Osteocyte (in vitro differentiated cells): ENCODE data around the gene PPFIA3. TPM values are rescaled to one million over a fixed set of nuclear protein-coding genes. Genes with fewer than 3 reads are reported as not detected.

Source experiments
- DNase-seq: peaks from one replicate; pipeline ENCODE4 v3.0.0; 2021; ENCODE audit warnings: mixed read lengths; ENCODE audit not compliant: unreplicated experiment; ENCODE audit errors: extremely low spot score
- H3K27ac Mint-ChIP-seq: one replicate; pipeline ENCODE4 v1.8.0; 2021; ENCODE audit warnings: mild to moderate bottlenecking, mixed read lengths; ENCODE audit not compliant: unreplicated experiment
- H3K27me3 Mint-ChIP-seq: one replicate; pipeline ENCODE4 v1.8.0; 2021; ENCODE audit warnings: mixed read lengths; ENCODE audit not compliant: unreplicated experiment
- H3K36me3 Mint-ChIP-seq: one replicate; pipeline ENCODE4 v1.8.0; 2021; ENCODE audit warnings: mixed read lengths; ENCODE audit not compliant: unreplicated experiment
- H3K4me1 Mint-ChIP-seq: one replicate; pipeline ENCODE4 v1.8.0; 2021; ENCODE audit warnings: mixed read lengths; ENCODE audit not compliant: unreplicated experiment
- H3K4me3 Mint-ChIP-seq: one replicate; pipeline ENCODE4 v1.8.0; 2021; ENCODE audit warnings: mild to moderate bottlenecking, moderate library complexity, mixed read lengths; ENCODE audit not compliant: unreplicated experiment
- H3K9me3 Mint-ChIP-seq: one replicate; pipeline ENCODE4 v1.8.0; 2021; ENCODE audit warnings: mixed read lengths; ENCODE audit not compliant: unreplicated experiment
- total RNA-seq: library from RNA; stranded (reverse); gene quantifications from 2 replicates; pipeline ENCODE4 v1.2.1, GENCODE V29; 2021
- TF ChIP-seq, protein P1 (sequence below): fragments of 200-600 bp; sonication (generic); IDR thresholded peaks from 2 replicates; pipeline ENCODE4 v1.5.0; 2021; ENCODE audit warnings: antibody characterized with exemption, mild to moderate bottlenecking, moderate library complexity

PPFIA3 gene
- total RNA-seq, 1 donor from 2014 or later = 6.6 TPM

DNA sequence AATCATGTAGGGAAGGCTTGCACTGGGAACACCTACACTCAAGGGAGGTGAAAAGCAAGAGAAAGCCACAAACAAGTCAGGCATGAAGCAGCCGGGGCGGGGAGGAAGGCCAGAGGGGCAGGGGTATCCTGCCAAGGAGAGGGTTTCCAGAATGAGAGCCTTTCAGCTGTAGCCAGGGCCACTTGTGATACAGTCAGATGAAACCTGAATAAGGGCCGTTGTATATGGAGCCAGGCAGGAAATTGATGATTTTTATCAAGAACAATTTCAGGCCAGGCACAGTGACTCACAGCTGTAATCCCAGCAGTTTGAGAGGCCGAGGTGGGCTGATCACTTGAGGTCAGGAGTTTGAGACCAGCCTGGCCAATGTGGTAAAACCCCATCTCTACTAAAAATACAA is 42.6 kb downstream of the PPFIA3 start:
- no peaks in the 10 kb centered on the region for H3K9me3 Mint-ChIP-seq
- H3K27ac Mint-ChIP-seq = no peak overlapping the region
- no peak for DNase-seq
- TF ChIP-seq, protein P1, sequence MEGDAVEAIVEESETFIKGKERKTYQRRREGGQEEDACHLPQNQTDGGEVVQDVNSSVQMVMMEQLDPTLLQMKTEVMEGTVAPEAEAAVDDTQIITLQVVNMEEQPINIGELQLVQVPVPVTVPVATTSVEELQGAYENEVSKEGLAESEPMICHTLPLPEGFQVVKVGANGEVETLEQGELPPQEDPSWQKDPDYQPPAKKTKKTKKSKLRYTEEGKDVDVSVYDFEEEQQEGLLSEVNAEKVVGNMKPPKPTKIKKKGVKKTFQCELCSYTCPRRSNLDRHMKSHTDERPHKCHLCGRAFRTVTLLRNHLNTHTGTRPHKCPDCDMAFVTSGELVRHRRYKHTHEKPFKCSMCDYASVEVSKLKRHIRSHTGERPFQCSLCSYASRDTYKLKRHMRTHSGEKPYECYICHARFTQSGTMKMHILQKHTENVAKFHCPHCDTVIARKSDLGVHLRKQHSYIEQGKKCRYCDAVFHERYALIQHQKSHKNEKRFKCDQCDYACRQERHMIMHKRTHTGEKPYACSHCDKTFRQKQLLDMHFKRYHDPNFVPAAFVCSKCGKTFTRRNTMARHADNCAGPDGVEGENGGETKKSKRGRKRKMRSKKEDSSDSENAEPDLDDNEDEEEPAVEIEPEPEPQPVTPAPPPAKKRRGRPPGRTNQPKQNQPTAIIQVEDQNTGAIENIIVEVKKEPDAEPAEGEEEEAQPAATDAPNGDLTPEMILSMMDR = no peak
- no peak overlapping the region for H3K4me3 Mint-ChIP-seq
- H3K27me3 Mint-ChIP-seq = no peaks in the 10 kb centered on the region
- peaks cover 10% of the 10 kb centered on the region for H3K36me3 Mint-ChIP-seq
- H3K4me1 Mint-ChIP-seq = peaks cover 11% of the 10 kb centered on the region

DNA sequence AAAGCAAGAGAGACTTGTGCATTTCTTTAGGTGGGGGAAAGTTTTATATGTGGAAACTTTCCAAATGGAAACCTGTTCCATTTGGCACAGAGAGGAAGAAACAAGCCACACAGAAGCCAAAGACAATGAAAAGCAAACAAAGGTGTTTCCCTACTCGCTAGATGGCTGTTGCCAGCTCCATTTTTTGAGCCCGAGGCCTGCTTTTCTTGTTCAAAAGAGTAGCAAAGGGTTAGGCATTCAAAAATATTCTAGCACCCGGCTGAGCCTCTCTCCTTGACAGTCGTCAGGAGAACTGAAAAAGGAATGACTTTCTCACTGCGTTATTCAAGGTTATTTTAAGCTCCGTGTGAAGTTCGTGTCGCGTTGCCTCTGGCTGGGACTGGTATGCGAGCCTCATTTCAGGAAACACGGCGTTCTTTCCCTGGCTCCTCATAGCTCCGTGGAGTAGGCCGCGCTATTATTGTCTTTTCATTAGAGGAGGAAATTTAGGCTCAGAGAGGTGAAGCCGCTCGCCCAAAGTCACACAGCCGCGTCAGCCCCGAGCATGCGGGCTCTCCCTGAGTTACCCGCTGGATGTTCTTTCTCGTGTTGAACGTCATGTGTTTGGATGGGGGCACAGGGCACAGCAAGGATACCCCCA is 45.9 kb downstream of the PPFIA3 start:
- Mint-ChIP-seq H3K36me3 (peaks cover 8% of the 10 kb centered on the region), H3K4me1 (no peaks in the 10 kb centered on the region), H3K27me3 (no peaks in the 10 kb centered on the region), H3K27ac (no peak overlapping the region), H3K4me3 (no peak overlapping the region), H3K9me3 (no peaks in the 10 kb centered on the region)
- TF ChIP-seq, protein P1 = no peak
- DNase-seq = no peak

DNA sequence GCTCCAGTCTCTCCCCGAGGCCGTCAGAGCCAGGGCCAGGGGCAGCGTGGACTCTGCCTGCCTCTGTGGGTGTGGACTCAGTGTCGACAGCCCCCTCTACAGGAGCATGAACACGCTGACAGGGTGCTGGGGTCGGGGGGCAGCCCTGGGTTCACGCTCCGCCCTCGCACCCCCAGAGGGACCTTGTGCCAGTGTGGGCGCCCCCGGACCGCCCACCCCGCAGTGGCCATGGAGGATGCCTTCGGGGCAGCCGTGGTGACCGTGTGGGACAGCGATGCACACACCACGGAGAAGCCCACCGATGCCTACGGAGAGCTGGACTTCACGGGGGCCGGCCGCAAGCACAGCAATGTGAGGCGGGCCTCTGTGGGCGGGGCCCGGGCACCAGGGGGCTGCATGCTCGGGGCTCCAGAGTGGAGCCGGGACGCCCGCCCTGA is 46.5 kb downstream of the PPFIA3 start:
- no peak overlapping the region for H3K4me3 Mint-ChIP-seq
- H3K27me3 Mint-ChIP-seq = no peaks in the 10 kb centered on the region
- no peak for DNase-seq
- TF ChIP-seq, protein P1 = no peak
- no peaks in the 10 kb centered on the region for H3K9me3 Mint-ChIP-seq
- no peaks in the 10 kb centered on the region for H3K4me1 Mint-ChIP-seq
- H3K36me3 Mint-ChIP-seq = peaks cover 7% of the 10 kb centered on the region
- H3K27ac Mint-ChIP-seq = no peak overlapping the region

DNA sequence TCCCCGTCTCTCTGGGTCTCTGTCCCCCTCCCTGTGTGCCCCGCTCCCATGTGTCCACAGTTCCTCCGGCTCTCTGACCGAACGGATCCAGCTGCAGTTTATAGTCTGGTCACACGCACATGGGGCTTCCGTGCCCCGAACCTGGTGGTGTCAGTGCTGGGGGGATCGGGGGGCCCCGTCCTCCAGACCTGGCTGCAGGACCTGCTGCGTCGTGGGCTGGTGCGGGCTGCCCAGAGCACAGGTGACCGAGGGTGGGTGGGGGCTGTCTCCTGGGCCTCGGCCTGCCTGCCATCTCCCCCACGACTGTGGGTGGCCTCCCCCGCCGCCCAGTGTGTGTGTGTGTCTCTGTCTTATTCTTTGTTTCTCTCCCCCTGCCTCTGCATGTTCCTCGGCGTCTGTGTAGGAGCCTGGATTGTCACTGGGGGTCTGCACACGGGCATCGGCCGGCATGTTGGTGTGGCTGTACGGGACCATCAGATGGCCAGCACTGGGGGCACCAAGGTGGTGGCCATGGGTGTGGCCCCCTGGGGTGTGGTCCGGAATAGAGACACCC is 48.6 kb downstream of the PPFIA3 start:
- Mint-ChIP-seq H3K27me3 (no peaks in the 10 kb centered on the region), H3K4me3 (no peak overlapping the region), H3K9me3 (no peaks in the 10 kb centered on the region), H3K36me3 (peaks cover 13% of the 10 kb centered on the region), H3K27ac (no peak overlapping the region), H3K4me1 (no peaks in the 10 kb centered on the region)
- DNase-seq = no peak
- TF ChIP-seq, protein P1 = no peak

DNA sequence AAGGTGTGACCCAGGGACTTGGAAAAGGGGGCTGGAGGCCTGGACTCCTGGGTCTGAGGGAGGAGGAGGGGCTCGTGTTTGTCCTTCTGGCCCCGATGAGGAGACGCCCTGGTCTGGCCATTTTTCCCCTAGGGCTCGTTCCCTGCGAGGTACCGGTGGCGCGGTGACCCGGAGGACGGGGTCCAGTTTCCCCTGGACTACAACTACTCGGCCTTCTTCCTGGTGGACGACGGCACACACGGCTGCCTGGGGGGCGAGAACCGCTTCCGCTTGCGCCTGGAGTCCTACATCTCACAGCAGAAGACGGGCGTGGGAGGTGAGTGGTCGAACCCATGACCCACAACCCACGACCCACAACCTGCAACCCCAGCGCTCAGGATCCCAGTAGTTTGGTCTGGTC is 49.1 kb downstream of the PPFIA3 start:
- Mint-ChIP-seq H3K4me1 (no peaks in the 10 kb centered on the region), H3K36me3 (peaks cover 13% of the 10 kb centered on the region), H3K27ac (no peak overlapping the region), H3K27me3 (no peaks in the 10 kb centered on the region), H3K4me3 (no peak overlapping the region), H3K9me3 (no peaks in the 10 kb centered on the region)
- TF ChIP-seq, protein P1 = no peak
- no peak for DNase-seq
